Hepatocyte (in vitro differentiated cells): Measurements from ENCODE around the gene MYO1E. TPM values are rescaled to one million over a fixed set of nuclear protein-coding genes. Genes with fewer than 3 reads are reported as not detected.

Experiments
- DNase-seq: peaks from one replicate; pipeline ENCODE4 v3.0.0-alpha.2; 2016; ENCODE audit warnings: low spot score
- H2AFZ ChIP-seq: fragments of 200-600 bp; sonication (generic); 2 replicates; pipeline ENCODE4 v1.6.0; 2016; ENCODE audit warnings: antibody characterized with exemption, mild to moderate bottlenecking
- H3K27ac ChIP-seq: fragments of 200-600 bp; sonication (generic); 2 replicates; pipeline ENCODE4 v1.5.1; 2016; ENCODE audit warnings: mild to moderate bottlenecking
- H3K27me3 ChIP-seq: fragments of 200-600 bp; sonication (generic); 2 replicates; pipeline ENCODE4 v1.6.1; 2016
- H3K36me3 ChIP-seq: fragments of 200-600 bp; sonication (generic); replicated peaks from 2 replicates; pipeline ENCODE4 v1.5.1; 2016; ENCODE audit warnings: low read depth; ENCODE audit not compliant: insufficient read depth
- H3K4me1 ChIP-seq: fragments of 200-600 bp; sonication (generic); 2 replicates; pipeline ENCODE4 v1.5.1; 2016; ENCODE audit warnings: mild to moderate bottlenecking, moderate library complexity; ENCODE audit not compliant: insufficient read depth
- H3K4me2 ChIP-seq: fragments of 200-600 bp; sonication (generic); 2 replicates; pipeline ENCODE4 v1.6.0; 2016
- H3K4me3 ChIP-seq: fragments of 200-600 bp; sonication (generic); 2 replicates; pipeline ENCODE4 v1.5.1; 2016; ENCODE audit warnings: mild to moderate bottlenecking
- H3K79me2 ChIP-seq: fragments of 200-600 bp; sonication (generic); 2 replicates; pipeline ENCODE4 v1.6.0; 2017; ENCODE audit warnings: mild to moderate bottlenecking
- H3K9me2 ChIP-seq: fragments of 200-600 bp; sonication (generic); replicated peaks from 2 replicates; pipeline ENCODE4 v1.6.0; 2017; ENCODE audit warnings: mild to moderate bottlenecking; ENCODE audit not compliant: insufficient read depth
- H3K9me3 ChIP-seq: fragments of 200-600 bp; sonication (generic); 2 replicates; pipeline ENCODE4 v1.5.1; 2016; ENCODE audit warnings: low read depth, mild to moderate bottlenecking
- H4K20me1 ChIP-seq: fragments of 200-600 bp; sonication (generic); 2 replicates; pipeline ENCODE4 v1.6.0; 2016; ENCODE audit warnings: mild to moderate bottlenecking; ENCODE audit not compliant: insufficient read depth, poor library complexity, severe bottlenecking
- CTCF ChIP-seq: fragments of 200-600 bp; sonication (generic); IDR thresholded peaks from 2 replicates; pipeline ENCODE4 v1.5.1; 2016; ENCODE audit warnings: antibody characterized with exemption, mild to moderate bottlenecking; ENCODE audit not compliant: poor library complexity
- EZH2 ChIP-seq: fragments of 200-600 bp; sonication (generic); IDR thresholded peaks from 2 replicates; pipeline ENCODE4 v1.6.1; 2016; ENCODE audit warnings: antibody characterized with exemption, mild to moderate bottlenecking, borderline replicate concordance
- EZH2phosphoT487 ChIP-seq: fragments of 200-600 bp; sonication (generic); IDR thresholded peaks from one replicate; pipeline ENCODE4 v1.6.1; 2018; ENCODE audit warnings: antibody characterized with exemption, mild to moderate bottlenecking, low read depth, moderate library complexity; ENCODE audit not compliant: unreplicated experiment, severe bottlenecking
- WGBS: methylation state at CpG from one replicate; pipeline ENCODE4 v1.1.6; 2016; ENCODE audit warnings: low lambda C conversion rate; ENCODE audit errors: missing lambda C conversion rate; 5-methylcytosine and 5-hydroxymethylcytosine counted together
- polyA plus RNA-seq: library from polyadenylated mRNA; unstranded; fragments of >200 nt; fragmentation: Nextera tagmentation; extraction: Ambion mirVana; gene quantifications from 2 replicates; pipeline ENCODE4 v1.2.1, GENCODE V29; 2016
- total RNA-seq: library from RNA; depleted of rRNA; stranded (reverse); fragments of >200 nt; gene quantifications from 2 replicates; pipeline ENCODE4 v1.2.3, GENCODE V29; 2014

Gene MYO1E
- total and polyA plus RNA-seq, 2 experiments from 2014 or later, result 107 to 111 TPM

GRCh38 chr15:59345326-59345725 is 27.3 kb downstream of the MYO1E start:
- Histone ChIP-seq H3K9me2 (no peaks in the 10 kb centered on the region), H2AFZ (no peak overlapping the region), H4K20me1 (no peaks in the 10 kb centered on the region), H3K36me3 (no peaks in the 10 kb centered on the region), H3K27ac (no peak overlapping the region), H3K9me3 (peaks cover 3% of the 10 kb centered on the region), H3K4me1 (no peaks in the 10 kb centered on the region), H3K79me2 (peaks cover 68% of the 10 kb centered on the region), H3K4me3 (no peak overlapping the region), H3K4me2 (no peak overlapping the region), H3K27me3 (no peaks in the 10 kb centered on the region)
- no peak for DNase-seq
- no peak for TF ChIP-seq CTCF
- TF ChIP-seq EZH2, result no peak
- no peak for TF ChIP-seq EZH2phosphoT487

GRCh38 chr15:59344311-59344710 is 28.4 kb downstream of the MYO1E start:
- H3K4me3 ChIP-seq, result no peak overlapping the region
- peaks cover 3% of the 10 kb centered on the region for H3K9me3 ChIP-seq
- H3K36me3 ChIP-seq, result no peaks in the 10 kb centered on the region
- H3K9me2 ChIP-seq, result no peaks in the 10 kb centered on the region
- no peaks in the 10 kb centered on the region for H4K20me1 ChIP-seq
- H3K79me2 ChIP-seq, result peaks cover 73% of the 10 kb centered on the region
- no peaks in the 10 kb centered on the region for H3K4me1 ChIP-seq
- no peak overlapping the region for H2AFZ ChIP-seq
- no peak overlapping the region for H3K4me2 ChIP-seq
- no peaks in the 10 kb centered on the region for H3K27me3 ChIP-seq
- no peak for DNase-seq
- no peak for TF ChIP-seq EZH2
- no peak for TF ChIP-seq EZH2phosphoT487
- no peak for TF ChIP-seq CTCF
- H3K27ac ChIP-seq, result no peak overlapping the region

- no peaks in the 10 kb centered on the region for H4K20me1 ChIP-seq
- no peaks in the 10 kb centered on the region for H3K9me2 ChIP-seq
- no peak for TF ChIP-seq EZH2
- peaks cover 58% of the 10 kb centered on the region for H3K79me2 ChIP-seq
- no peak overlapping the region for H3K4me2 ChIP-seq
- H3K9me3 ChIP-seq, result peaks cover 3% of the 10 kb centered on the region
- no peak overlapping the region for H2AFZ ChIP-seq
- no peaks in the 10 kb centered on the region for H3K4me1 ChIP-seq
- no peak overlapping the region for H3K4me3 ChIP-seq
- 84% methylated on average over 5 of the region's 5 CpGs for WGBS
- no peaks in the 10 kb centered on the region for H3K27me3 ChIP-seq
- no peaks in the 10 kb centered on the region for H3K36me3 ChIP-seq
- no peak for DNase-seq
- H3K27ac ChIP-seq, result no peak overlapping the region
These were observed 32.3 kb downstream of the MYO1E start for GRCh38 chr15:59340325-59340724.

GRCh38 chr15:59339252-59339672 is 33.4 kb downstream of the MYO1E start:
- Histone ChIP-seq H3K9me3 (peaks cover 3% of the 10 kb centered on the region), H3K36me3 (no peaks in the 10 kb centered on the region), H2AFZ (no peak overlapping the region), H3K4me3 (no peak overlapping the region), H3K4me1 (no peaks in the 10 kb centered on the region), H3K4me2 (no peak overlapping the region), H3K79me2 (peaks cover 57% of the 10 kb centered on the region), H3K27ac (no peak overlapping the region), H4K20me1 (no peaks in the 10 kb centered on the region), H3K9me2 (no peaks in the 10 kb centered on the region), H3K27me3 (no peaks in the 10 kb centered on the region)
- TF ChIP-seq EZH2, result no peak
- TF ChIP-seq EZH2phosphoT487, result no peak
- TF ChIP-seq CTCF, result no peak
- no peak for DNase-seq
- 84% methylated on average over 3 of the region's 3 CpGs for WGBS
